Body of pancreas (tissue), 4 donors: ENCODE results near the gene HERC2.

Experiments
- POLR2A ChIP-seq, 3 donors: fragments of 450-650 bp; IDR thresholded peaks; one replicate each; pipeline ENCODE4 v1.6.1; 2016; ENCODE audit warnings: antibody characterized with exemption in 3 of 3, mild to moderate bottlenecking in 2 of 3
- TF ChIP-seq, protein P1 (sequence below), 7 experiments: fragments of 450-650 bp in 4 of 7; fragments of 200-600 bp in 3 of 7; sonication (generic) in 3 of 7; IDR thresholded peaks; one replicate each; pipeline ENCODE4 v1.5.1; 2016 to 2019; ENCODE audit warnings: antibody characterized with exemption in 7 of 7

- TF ChIP-seq, protein P1, sequence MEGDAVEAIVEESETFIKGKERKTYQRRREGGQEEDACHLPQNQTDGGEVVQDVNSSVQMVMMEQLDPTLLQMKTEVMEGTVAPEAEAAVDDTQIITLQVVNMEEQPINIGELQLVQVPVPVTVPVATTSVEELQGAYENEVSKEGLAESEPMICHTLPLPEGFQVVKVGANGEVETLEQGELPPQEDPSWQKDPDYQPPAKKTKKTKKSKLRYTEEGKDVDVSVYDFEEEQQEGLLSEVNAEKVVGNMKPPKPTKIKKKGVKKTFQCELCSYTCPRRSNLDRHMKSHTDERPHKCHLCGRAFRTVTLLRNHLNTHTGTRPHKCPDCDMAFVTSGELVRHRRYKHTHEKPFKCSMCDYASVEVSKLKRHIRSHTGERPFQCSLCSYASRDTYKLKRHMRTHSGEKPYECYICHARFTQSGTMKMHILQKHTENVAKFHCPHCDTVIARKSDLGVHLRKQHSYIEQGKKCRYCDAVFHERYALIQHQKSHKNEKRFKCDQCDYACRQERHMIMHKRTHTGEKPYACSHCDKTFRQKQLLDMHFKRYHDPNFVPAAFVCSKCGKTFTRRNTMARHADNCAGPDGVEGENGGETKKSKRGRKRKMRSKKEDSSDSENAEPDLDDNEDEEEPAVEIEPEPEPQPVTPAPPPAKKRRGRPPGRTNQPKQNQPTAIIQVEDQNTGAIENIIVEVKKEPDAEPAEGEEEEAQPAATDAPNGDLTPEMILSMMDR (IDR thresholded peaks at IDR 0.05), result no peak
- peak; percentile 16 to 78 (median 68) for TF ChIP-seq POLR2A (IDR thresholded peaks at IDR 0.05)
These were observed 227.1 kb downstream of the HERC2 start for GRCh38 chr15:28094732-28095521.
